LNCaP clone FGC (cell line): ENCODE results near the gene NDRG4.

Experiments used
- DNase-seq: peaks from one replicate; pipeline ENCODE4 v3.0.0-alpha.2; 2011; ENCODE audit warnings: low read depth
- H3K4me3 ChIP-seq: 2 replicates; pipeline ENCODE4 v1.5.1; 2011; ENCODE audit warnings: mild to moderate bottlenecking, low read depth, low read length, control low read depth
- CTCF ChIP-seq: IDR thresholded peaks from 2 replicates; pipeline ENCODE4 v1.5.1; 2012; ENCODE audit warnings: mild to moderate bottlenecking; ENCODE audit not compliant: control insufficient read depth, insufficient read depth; ENCODE audit errors: extremely low read depth

NDRG4 gene

GRCh38 chr16:58515871-58516767 lies 16.2 kb downstream of the NDRG4 start:
- H3K4me3 ChIP-seq = peak overlapping the region; percentile 67
- no peak for TF ChIP-seq CTCF
- no peak for DNase-seq

DNA sequence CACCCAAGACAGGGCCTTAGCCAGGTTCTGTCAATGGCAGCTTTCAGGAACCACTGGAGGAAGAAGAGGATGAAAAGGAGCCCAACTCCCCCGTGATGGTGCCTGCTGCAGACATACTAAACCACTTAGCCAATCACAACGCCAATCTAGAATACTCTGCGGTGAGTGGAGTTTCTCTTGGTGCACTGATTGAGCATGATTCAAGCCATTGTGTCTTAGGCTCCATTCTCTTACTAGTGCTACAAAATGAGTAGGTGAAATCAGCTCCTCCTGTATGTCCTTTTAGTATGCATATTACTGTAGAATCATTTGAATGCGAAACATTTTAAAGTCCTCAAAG lies 16.8 kb downstream of the NDRG4 start:
- no peak for DNase-seq
- peak overlapping the region; percentile 67 for H3K4me3 ChIP-seq
- TF ChIP-seq CTCF = no peak

- no peak for DNase-seq
- no peak for TF ChIP-seq CTCF
- no peak overlapping the region for H3K4me3 ChIP-seq
Observed at GRCh38 chr16:58518083-58518979, 18.4 kb downstream of the NDRG4 start.

DNA sequence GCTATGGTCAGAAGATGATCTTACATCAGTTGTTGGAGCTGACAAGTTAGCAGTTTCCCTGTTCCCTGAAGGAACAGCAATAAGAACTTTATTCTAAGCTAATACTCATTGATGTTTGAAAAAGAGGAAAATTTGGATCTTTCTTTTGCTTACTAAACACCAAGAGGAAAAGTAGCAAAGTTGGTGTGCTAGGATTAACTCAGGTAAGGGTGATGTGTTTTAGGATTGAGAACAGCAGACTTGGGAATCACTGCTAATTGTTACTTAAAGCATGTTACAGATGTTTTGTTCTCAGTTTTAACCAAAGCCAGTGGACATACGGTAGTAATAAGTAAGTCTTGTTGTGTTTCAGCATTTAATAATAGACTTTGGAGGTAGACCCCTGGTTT lies 19.0 kb downstream of the NDRG4 start:
- no peak overlapping the region for H3K4me3 ChIP-seq
- no peak for DNase-seq
- no peak for TF ChIP-seq CTCF

GRCh38 chr16:58519707-58520106 lies 19.8 kb downstream of the NDRG4 start:
- no peak for TF ChIP-seq CTCF
- no peak overlapping the region for H3K4me3 ChIP-seq
- DNase-seq = no peak

GRCh38 chr16:58530179-58530578 lies 30.2 kb downstream of the NDRG4 start:
- no peak overlapping the region for H3K4me3 ChIP-seq
- no peak for DNase-seq
- TF ChIP-seq CTCF = no peak

- no peak for TF ChIP-seq CTCF
- no peak for DNase-seq
- H3K4me3 ChIP-seq = no peak overlapping the region
Observed at GRCh38 chr16:58532414-58532813, 32.5 kb downstream of the NDRG4 start.
